Mammary epithelial cell (primary cell): ENCODE measurements around the gene NAT10.
"Not testable (repeated sequence)": the region's sequence is repeated elsewhere in the genome, so short reads cannot be mapped to it uniquely, and the experiment has no call there.

Experiments
- EZH2 ChIP-seq: IDR thresholded peaks from 2 replicates; pipeline ENCODE4 v1.6.1; 2012; ENCODE audit warnings: low read length, inconsistent platforms, borderline replicate concordance
- TF ChIP-seq, protein P1 (sequence below), 2 donors: IDR thresholded peaks in 1 of 2; conservative IDR thresholded peaks in 1 of 2; 2 replicates each; pipeline ENCODE4 v1.5.1; 2011 to 2012; ENCODE audit warnings: inconsistent platforms in 2 of 2, low read length in 2 of 2, mild to moderate bottlenecking in 2 of 2, control low read depth in 1 of 2, low read depth in 1 of 2; ENCODE audit not compliant: insufficient read depth in 1 of 2; ENCODE audit errors: extremely low read depth in 1 of 2

DNA sequence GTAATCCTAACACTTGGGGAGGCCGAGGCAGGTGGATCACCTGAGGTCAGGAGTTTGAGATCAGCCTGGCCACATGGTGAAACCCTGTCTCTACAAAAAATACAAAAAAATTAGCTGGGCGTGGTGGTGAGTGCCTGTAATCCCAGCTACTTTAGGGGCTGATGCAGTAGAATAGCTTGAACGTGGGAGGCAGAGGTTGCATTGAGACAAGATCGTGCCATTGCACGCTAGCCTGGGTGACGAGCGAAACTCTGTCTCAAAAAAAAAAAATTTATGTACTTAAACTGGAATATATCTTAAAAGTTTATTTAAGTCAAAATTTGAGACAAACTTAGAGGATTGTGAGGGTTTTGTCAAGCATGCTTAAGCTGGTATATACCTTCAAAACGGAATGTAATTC, 34.1 kb upstream of the NAT10 start:
- TF ChIP-seq, protein P1, sequence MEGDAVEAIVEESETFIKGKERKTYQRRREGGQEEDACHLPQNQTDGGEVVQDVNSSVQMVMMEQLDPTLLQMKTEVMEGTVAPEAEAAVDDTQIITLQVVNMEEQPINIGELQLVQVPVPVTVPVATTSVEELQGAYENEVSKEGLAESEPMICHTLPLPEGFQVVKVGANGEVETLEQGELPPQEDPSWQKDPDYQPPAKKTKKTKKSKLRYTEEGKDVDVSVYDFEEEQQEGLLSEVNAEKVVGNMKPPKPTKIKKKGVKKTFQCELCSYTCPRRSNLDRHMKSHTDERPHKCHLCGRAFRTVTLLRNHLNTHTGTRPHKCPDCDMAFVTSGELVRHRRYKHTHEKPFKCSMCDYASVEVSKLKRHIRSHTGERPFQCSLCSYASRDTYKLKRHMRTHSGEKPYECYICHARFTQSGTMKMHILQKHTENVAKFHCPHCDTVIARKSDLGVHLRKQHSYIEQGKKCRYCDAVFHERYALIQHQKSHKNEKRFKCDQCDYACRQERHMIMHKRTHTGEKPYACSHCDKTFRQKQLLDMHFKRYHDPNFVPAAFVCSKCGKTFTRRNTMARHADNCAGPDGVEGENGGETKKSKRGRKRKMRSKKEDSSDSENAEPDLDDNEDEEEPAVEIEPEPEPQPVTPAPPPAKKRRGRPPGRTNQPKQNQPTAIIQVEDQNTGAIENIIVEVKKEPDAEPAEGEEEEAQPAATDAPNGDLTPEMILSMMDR (conservative IDR thresholded peaks at IDR 0.05 in 1 of 2, IDR thresholded peaks at IDR 0.05 in 1 of 2; ENCODE audit: extremely low read depth in 1 of 2, insufficient read depth in 1 of 2, low read depth in 1 of 2, low read length in 2 of 2): not testable (repeated sequence)
- not testable (repeated sequence) for TF ChIP-seq EZH2
